BLaER1 (cell line): ENCODE data around the gene ADORA2B.

Experiments used
- H3K27ac ChIP-seq: shearing (Covaris generic); formaldehyde crosslinking; 2 replicates; pipeline ENCODE4 v1.8.1; 2022
- H3K27me3 ChIP-seq: shearing (Covaris generic); formaldehyde crosslinking; 2 replicates; pipeline ENCODE4 v1.8.1; 2022
- H3K36me3 ChIP-seq: shearing (Covaris generic); formaldehyde crosslinking; 2 replicates; pipeline ENCODE4 v1.8.1; 2022
- H3K4me1 ChIP-seq: shearing (Covaris generic); formaldehyde crosslinking; 2 replicates; pipeline ENCODE4 v1.8.1; 2022
- H3K4me2 ChIP-seq: shearing (Covaris generic); formaldehyde crosslinking; 2 replicates; pipeline ENCODE4 v1.8.1; 2022
- H3K4me3 ChIP-seq: shearing (Covaris generic); formaldehyde crosslinking; 2 replicates; pipeline ENCODE4 v1.8.1; 2022
- H3K9ac ChIP-seq: shearing (Covaris generic); formaldehyde crosslinking; 2 replicates; pipeline ENCODE4 v1.8.1; 2022
- H3K9me3 ChIP-seq: shearing (Covaris generic); formaldehyde crosslinking; 2 replicates; pipeline ENCODE4 v1.8.1; 2022
- H4K20me1 ChIP-seq: shearing (Covaris generic); formaldehyde crosslinking; 2 replicates; pipeline ENCODE4 v1.8.1; 2022
- Cebpa-rat ChIP-seq: shearing (Covaris generic); IDR thresholded peaks from 2 replicates; pipeline ENCODE4 v1.8.1; 2022

ADORA2B gene

GRCh38 chr17:16025202-16025601 is 80.3 kb downstream of the ADORA2B start:
- Histone ChIP-seq H3K4me3 (no peak overlapping the region), H3K9me3 (no peaks in the 10 kb centered on the region), H3K4me1 (peaks cover 8% of the 10 kb centered on the region; the same call in 1 of the 2 replicates), H3K4me2 (no peak overlapping the region), H3K36me3 (peaks cover 94% of the 10 kb centered on the region), H3K27me3 (no peaks in the 10 kb centered on the region), H3K9ac (no peak overlapping the region), H4K20me1 (peaks cover 58% of the 10 kb centered on the region), H3K27ac (no peak overlapping the region)
- TF ChIP-seq Cebpa-rat: no peak
